Stimulated activated CD8-positive, alpha-beta memory T cell treated with anti-CD3 and anti-CD28 coated beads, Interleukin-15, amount 100 ng/mL, for 48 hours (primary cell): ENCODE data around the gene KRT20.

Experiments used
- DNase-seq, 2 donors: peaks; one replicate each; pipeline ENCODE4 v3.0.0-alpha.2; 2020; ENCODE audit warnings: low read depth in 2 of 2

Gene KRT20

DNA sequence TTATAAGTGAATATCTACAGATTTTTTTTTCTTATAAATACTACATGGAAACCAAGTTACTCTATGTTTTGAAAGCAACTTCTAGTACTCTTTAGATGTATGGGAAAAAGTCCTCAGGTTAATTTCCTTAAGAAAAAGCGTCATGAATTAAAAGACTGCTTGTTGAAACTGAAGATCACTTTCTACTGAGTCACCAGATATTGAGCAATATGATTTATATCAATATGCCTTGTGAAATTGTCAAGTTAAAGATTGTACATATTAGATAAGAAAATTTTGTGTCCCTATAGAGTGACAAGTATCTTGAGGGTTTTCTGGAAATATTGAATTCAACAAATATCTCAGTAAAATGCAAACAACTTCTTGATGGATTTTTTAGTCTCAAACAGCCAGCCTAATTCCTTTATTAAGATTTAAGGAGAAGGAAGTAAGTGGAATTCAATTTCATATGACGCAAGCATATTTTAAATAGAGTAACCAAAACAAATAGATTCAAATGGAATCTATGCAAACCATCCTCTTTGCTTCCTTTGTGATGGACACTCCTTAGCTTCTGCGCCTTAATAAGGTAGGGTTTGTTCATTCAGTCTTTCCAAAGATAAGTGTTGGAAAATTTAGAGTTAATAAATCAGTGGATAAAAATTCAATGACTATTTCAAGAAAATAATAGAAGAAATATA lies 34.6 kb downstream of the KRT20 start:
- DNase-seq, result no peak

DNA sequence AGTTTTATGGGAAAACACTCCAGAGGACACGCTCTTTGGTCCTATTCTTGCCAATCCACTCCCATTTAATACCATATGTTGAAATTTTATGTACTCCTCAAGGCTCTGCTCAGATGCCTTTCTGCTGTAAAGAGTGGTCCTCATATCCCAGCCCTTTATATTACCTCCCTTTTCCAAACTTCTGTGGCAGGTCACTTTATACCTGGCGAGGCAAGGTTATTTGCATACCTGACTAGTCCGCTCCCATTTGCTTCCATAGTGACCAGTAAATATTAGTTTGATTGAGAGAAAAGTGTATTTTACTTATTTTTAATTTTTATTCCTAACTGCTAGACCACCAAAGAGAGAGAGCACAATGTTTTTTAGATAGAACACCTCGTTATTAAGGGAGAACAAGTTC lies 35.3 kb downstream of the KRT20 start:
- no peak for DNase-seq

DNA sequence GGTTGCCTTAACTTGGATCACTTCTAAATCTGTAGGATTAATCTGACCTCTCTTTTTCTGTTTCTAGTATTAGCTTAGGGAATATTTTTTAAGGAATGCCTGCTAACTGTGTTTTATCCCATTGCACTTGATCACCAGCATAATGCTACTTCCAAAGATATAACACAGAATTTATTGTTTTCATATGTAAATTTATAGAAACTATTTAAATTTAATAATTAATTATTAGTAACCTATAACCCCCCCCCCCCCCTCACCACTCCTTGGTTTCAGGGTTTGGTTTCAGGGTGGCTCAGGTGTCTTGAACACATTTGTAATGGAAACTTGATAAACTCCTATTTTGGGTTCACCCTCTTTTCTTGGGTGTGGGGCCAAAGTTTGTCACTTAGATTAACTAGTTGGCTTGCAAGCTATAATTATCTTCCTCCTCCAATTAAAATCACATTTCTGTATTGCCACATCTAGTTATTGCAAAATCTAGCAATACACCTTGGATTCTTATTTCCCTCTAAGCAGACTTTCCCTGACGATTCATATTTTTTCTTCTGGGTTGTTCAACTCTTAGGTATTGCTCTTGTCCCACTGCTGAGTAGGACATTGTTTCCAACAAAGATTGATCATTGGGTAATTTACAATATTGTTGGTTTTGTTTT lies 36.3 kb downstream of the KRT20 start:
- no peak for DNase-seq

DNA sequence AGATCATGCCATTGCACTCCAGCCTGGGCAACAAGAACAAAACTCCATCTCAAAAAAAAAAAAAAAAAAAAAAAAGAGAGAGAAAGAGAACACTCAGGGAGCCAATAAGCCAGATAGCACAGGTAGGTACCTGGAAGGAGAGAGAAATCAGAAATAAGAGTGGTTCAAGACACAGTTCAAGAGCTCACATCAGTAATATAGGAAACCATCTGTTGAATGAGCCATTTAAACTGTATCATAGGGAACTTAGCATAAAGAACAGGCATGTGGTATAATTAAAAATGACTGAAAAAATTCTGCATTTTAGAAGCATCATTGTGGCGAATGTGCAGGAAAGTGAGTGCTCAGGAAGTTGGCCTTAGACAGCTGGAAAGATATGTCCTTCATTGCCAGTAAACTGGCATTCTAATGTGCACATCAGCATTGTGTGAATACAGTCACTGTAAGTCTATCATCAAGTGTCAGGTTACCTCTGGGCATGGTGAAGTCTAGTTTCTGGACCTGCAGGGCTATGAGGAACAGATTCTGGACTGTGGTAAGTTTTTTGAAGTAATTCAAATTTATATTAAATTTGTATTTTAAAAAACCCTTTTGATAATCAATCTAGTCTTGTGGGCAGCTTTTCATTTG lies 38.4 kb downstream of the KRT20 start:
- DNase-seq, result no peak

DNA sequence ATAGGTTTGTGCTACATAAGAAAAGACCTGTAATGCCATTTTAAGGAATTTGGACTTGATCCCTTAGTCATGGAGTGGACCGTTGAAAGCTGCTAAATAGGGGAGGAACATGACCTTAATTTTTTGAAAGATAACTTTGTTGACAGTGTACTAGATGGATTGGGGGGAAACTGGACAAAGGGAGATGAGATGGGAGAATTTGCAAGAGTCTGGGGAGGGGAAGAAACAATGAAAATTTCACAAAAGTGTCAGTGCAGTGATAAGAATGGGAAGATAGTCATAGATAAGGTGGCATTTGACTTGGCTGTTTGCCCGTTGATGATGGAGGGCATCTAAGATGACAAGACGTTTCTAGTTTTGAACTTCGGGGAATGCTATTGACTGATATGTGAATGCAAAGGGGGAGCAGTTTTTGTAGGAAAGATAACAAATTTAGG lies 40.4 kb downstream of the KRT20 start:
- DNase-seq, result no peak

DNA sequence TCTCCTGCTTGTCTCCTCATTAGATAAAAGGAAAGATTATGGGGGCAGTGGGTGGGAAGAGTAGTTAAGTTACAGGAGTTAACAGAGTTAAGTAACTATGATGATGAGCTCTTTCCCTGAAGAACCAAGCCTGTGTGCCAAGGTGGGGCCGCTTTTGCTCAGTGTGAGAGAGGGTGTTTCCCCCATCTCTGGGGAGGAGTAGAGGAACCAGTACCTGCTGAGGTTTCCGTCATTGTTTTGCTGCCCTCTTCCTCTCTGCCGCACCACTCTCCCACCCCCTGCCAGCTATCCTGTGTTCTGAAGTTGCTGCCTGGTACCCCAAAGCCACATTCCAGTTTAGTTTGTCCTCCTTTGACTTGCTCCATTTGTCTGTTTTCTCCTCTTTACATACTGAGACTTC lies 41.8 kb downstream of the KRT20 start:
- no peak for DNase-seq

DNA sequence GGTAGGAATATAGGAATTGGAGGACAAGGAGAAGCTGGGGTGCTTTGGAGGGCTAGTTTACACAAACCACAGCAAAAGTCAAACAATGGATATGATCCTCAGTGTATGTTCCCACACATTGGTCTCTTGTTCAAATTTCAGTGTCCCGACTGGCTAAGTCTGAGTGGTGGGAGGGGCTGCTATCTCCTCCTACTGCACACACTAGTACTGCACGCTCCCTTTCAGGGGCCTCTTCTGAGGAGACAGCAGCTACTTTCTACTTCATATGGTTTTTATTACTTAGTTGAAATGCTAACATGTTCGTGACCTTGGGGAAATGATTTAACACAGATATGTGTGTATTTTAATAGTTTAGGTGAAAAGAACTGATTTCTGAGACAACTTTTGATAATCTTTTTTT lies 43.8 kb downstream of the KRT20 start:
- DNase-seq, result no peak

DNA sequence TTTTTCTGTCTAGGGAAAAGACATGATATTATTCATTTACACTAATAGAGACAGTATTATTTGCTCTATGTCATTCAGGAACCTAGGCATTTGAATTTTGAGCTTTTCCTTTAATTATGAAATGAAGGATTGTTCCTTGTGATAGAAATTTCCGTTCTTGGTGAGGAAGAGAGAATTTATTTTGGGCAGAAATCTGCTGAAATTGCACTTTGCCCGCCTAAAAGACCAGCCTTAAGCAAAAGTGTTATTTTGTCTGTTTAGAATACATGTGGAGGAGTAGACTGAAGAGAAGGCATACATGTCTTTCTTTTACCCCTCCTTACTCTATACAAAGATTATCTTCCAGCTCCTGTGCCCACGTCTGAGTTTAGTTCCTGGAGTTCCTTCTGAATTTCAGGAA lies 45.8 kb downstream of the KRT20 start:
- DNase-seq, result no peak

DNA sequence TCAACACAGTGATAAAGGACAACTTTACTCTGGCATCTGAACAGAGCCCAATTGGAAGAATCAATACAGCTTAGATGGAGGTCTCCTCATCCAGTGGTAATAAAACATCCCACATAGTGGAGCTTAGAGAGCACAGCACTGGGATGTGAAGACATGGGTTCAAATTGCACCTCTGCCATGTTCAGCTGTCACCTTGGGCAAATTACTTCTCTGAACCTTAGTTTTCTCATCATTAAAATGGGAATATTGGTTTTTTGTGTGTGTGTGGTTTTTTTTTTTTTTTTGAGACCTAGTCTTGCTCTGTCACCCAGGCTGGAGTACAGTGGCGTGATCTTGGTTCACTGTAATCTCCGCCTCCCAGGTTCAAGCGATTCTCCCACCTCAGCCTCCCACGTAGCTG lies 49.0 kb downstream of the KRT20 start:
- DNase-seq, result no peak

DNA sequence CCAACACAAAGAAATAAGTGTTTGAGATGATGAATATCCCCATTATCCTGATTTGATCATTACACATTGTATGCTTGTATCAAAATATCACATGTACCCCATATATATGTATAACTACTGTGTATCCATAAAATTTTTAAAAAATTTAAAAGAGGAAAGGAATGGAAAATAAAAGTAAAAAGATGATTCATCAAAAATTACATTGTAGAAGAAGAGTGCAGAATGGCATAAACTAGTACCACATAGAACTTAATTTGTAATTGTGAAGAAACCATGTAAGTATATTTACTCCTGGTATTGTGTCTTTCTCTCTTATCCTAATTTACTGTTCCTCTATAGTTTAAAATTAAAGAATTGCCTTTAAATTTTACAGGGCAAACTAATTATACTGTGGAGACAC lies 51.2 kb downstream of the KRT20 start:
- no peak for DNase-seq

DNA sequence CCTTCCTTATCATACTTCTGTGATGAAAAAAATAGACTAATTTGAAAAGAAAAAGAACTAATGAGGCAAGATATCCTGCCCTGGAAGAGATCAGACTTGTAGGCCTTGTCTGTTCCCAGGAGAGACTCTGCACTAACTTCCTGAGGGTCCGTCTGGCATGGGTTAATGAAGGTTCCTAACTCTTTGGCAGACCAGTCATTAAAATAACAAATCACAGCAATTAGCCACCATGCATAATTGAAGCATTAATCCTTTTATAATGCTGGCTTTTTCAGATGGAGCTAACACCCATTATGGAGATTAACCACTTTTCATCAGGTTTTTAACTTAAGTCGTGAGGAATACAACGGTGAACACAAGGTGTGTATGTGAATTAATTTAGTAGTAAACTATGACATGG lies 52.2 kb downstream of the KRT20 start:
- DNase-seq, result no peak

DNA sequence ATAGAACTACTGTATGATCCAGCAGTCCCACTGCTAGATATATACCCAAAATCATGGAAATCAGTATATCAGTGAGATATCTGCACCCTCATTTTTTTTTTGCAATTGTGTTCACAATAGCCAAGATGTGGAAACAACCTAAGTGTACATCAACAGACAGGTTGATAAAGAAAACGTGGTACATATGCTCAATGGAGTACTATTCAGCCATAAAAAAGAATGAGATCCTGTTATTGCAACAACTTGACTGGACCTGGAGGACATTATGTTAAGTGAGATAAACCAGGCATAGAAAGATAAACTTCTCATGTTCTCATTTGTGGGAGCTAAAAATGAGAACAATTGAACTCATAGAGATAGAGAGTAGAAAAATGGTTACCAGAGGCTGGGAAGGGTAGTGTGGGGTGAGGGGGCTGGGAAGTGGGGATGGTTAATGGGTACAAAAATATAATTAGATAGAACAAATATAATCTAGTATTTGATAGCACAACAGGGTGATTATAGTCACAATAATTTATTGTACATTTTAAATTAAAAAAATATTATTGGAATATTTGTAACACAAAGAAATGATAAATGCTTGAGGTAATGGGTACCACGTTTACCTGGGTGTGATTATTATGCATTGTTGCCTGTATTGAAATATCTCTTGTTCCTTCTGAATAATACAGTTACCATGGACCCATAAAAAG lies 54.8 kb downstream of the KRT20 start:
- DNase-seq, result no peak

DNA sequence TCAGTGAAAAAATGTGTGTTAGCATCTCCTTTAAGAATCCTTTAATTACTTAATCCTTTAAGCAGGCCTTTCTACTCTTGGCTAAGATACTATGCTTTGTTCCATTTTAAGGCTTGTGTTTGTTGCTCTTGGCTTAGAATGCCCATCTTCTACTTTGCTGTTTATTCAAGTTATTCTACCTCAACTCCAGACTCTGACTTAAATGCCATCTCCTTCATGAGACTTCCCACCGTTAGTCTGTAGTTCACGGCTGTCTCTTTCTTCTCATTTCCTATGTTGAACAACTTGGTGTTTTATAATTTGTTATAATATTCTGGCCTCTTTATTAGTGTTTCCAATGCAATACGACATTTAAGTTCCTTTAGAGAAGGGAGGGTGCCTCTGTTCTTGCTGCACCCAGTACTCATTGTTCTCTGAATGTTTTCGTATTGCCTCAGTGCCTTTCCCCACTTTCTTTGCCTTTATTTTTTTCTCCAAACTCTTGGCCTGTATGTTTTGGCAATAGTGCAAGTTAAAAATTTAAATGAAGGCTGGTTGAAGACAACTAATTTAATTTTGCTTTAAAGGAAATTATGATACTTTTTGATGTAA lies 56.5 kb downstream of the KRT20 start:
- no peak for DNase-seq

DNA sequence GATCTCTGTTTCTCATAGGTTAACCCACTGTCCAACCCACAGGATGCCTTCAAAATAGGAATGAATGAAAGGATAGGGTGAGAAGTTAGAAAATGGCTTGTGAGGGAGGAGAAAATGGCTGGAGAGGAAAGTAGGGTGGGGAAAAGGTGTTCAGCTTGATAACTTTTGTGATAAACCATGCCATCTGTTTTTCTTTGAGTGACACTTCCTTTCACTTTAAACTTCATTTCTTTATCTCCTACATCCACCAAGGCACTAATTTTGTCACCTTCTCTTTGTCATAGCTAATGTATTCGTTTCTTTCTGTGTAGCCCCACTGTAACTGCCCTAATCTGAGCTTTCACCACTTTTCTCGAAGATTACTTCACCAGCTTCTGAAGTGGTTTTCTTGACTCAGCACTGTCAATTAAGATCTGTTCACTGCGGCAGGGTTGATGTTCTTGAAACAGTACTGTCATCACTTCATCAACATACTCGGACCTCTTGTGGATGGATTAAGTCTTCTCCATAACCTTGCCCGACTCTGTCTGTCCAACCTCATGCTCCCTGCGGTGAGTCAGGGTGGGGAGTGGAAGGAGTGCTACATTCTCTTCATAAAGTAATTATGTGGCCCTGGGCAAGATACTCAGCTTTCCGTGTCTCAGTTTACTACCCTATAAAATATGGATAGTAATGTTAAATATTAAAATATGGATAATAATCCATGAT lies 57.1 kb downstream of the KRT20 start:
- DNase-seq, result no peak
